Loucy (cell line): ENCODE measurements around the gene NUB1.

Experiments
- CTCF ChIP-seq: fragments of 200-600 bp; sonication (generic); conservative IDR thresholded peaks from 2 replicates; pipeline ENCODE4 v1.5.1; 2014; ENCODE audit warnings: mild to moderate bottlenecking, antibody characterized with exemption, low read length
- EZH2phosphoT487 ChIP-seq: fragments of 200-600 bp; IDR thresholded peaks from 2 replicates; pipeline ENCODE4 v1.6.1; 2018; ENCODE audit warnings: antibody characterized with exemption, mild to moderate bottlenecking, moderate library complexity, borderline replicate concordance

GRCh38 chr7:151298765-151299164, 42.8 kb upstream of the NUB1 start:
- TF ChIP-seq CTCF = no peak
- no peak for TF ChIP-seq EZH2phosphoT487
